PFSK-1 (cell line): ENCODE results near the gene FBH1.

ENCODE experiments used
- FOXP2 ChIP-seq: optimal IDR thresholded peaks from 2 replicates; pipeline ENCODE3; 2011; ENCODE audit warnings: borderline replicate concordance, control low read depth, inconsistent platforms; ENCODE audit not compliant: insufficient read depth; ENCODE audit errors: extremely low read length, extremely low read depth
- POLR2AphosphoS5 ChIP-seq: IDR thresholded peaks from 2 replicates; pipeline ENCODE4 v1.6.1; 2012; ENCODE audit warnings: low read depth, mild to moderate bottlenecking, control low read depth, low read length, moderate library complexity

GRCh38 chr10:5938291-5938690, 48.2 kb downstream of the FBH1 start:
- TF ChIP-seq FOXP2: no peak
- TF ChIP-seq POLR2AphosphoS5: no peak
